Measurements from ENCODE around the gene ETAA1. TPM values are rescaled to one million over a fixed set of nuclear protein-coding genes. Genes with fewer than 3 reads are reported as not detected.
A peak's percentile ranks its signal among the peaks of the same experiment; 100 is the strongest.

The ETAA1 gene
- 16.9 and 21.2 TPM in 2 replicates for total RNA-seq

DNA sequence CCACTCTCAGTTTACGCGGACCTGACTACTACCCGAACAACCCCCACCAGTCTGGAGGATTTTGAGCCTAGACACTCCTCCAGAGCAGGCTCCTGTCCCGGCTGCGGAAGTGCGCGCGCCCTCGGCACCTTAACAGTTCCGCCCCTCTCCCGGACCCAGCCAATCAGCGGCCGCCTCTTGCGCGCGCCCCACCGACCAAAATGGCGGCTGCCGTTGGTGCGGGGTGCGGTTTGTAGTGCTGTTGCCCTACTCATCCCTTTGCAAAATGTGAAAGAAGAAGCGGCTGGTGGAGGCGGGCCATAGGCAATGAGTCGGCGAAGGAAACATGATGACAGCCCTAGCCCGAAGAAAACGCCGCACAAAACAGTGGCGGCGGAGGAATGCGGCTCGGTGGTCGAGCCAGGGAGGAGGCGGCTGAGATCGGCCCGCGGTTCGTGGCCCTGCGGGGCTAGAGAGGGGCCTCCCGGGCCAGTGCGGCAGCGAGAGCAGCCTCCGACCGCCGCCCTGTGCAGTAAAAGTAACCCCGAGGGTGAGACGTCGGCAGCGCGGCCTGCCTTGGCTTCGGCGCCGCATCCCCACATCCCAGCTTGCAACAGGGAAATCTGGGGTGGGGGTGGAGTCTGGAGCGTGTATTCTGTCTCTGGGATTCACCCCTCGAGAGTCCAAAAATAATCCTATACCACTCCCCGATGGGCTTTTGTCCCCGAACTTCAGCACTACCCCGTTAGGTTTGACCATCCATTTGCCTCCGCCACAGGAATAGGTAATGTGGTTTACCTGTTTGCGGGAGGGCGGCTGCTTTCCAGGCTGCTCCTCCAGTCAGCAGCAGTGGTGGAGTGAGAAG is at the start of gene ETAA1:
Gene ETAA1, plus strand, starts transcription at position 191 of the 844 bp plus-strand sequence. Its CDS starts 116 bp downstream, at position 307.
- peak within 1 kb of the TSS; percentile 84 for H3K4me3 ChIP-seq (ENCODE audit: low read depth, low read length)
- H3K27me3 ChIP-seq (ENCODE audit: control insufficient read depth, insufficient read depth, low read length) = no peaks in the 10 kb centered on the region
- no peak for TF ChIP-seq CTCF (IDR thresholded peaks at IDR 0.05; ENCODE audit: insufficient read depth, low read length, poor library complexity, severe bottlenecking)
- H3K36me3 ChIP-seq (ENCODE audit: control insufficient read depth, insufficient read depth, low read length) = no peaks in the 10 kb centered on the region
- peak; percentile 66 for DNase-seq (ENCODE audit: low read depth)

- Histone ChIP-seq H3K4me3 (ENCODE audit: low read depth, low read length) (no peak overlapping the region), H3K36me3 (ENCODE audit: control insufficient read depth, insufficient read depth, low read length) (no peaks in the 10 kb centered on the region), H3K27me3 (ENCODE audit: control insufficient read depth, insufficient read depth, low read length) (no peaks in the 10 kb centered on the region)
- no peak for DNase-seq (ENCODE audit: low read depth)
- TF ChIP-seq CTCF (IDR thresholded peaks at IDR 0.05; ENCODE audit: insufficient read depth, low read length, poor library complexity, severe bottlenecking) = no peak
Measured at GRCh38 chr2:67366832-67367412, 30.2 kb upstream of the ETAA1 start.

- no peak for TF ChIP-seq CTCF (IDR thresholded peaks at IDR 0.05; ENCODE audit: insufficient read depth, low read length, poor library complexity, severe bottlenecking)
- no peaks in the 10 kb centered on the region for H3K36me3 ChIP-seq (ENCODE audit: control insufficient read depth, insufficient read depth, low read length)
- no peak overlapping the region for H3K4me3 ChIP-seq (ENCODE audit: low read depth, low read length)
- no peaks in the 10 kb centered on the region for H3K27me3 ChIP-seq (ENCODE audit: control insufficient read depth, insufficient read depth, low read length)
- no peak for DNase-seq (ENCODE audit: low read depth)
Measured at GRCh38 chr2:67374481-67374880, 22.7 kb upstream of the ETAA1 start.

DNA sequence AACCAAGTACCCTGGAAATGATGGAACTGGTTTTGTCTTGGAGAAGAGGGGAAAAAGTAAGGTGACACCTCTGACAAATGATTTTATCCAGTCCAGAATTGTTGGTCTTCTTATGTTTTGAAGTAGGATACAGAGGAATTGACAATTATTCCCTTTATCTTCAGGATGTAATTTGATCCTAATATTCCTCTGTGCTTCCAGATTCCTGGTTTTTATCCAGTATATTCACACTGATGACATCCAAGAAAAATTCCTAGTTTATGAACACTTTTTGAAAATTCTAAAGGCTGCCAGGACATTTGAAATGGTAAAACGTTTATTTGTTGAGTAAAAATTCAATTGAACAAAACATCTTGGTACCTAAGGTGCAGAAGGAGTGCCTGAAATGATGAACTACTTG is 22.2 kb upstream of the ETAA1 start:
- TF ChIP-seq CTCF (IDR thresholded peaks at IDR 0.05; ENCODE audit: insufficient read depth, low read length, poor library complexity, severe bottlenecking) = no peak
- Histone ChIP-seq H3K27me3 (ENCODE audit: control insufficient read depth, insufficient read depth, low read length) (no peaks in the 10 kb centered on the region), H3K4me3 (ENCODE audit: low read depth, low read length) (no peak overlapping the region), H3K36me3 (ENCODE audit: control insufficient read depth, insufficient read depth, low read length) (no peaks in the 10 kb centered on the region)
- no peak for DNase-seq (ENCODE audit: low read depth)

- Histone ChIP-seq H3K4me3 (ENCODE audit: low read depth, low read length) (no peak overlapping the region), H3K27me3 (ENCODE audit: control insufficient read depth, insufficient read depth, low read length) (no peaks in the 10 kb centered on the region), H3K36me3 (ENCODE audit: control insufficient read depth, insufficient read depth, low read length) (no peaks in the 10 kb centered on the region)
- no peak for TF ChIP-seq CTCF (IDR thresholded peaks at IDR 0.05; ENCODE audit: insufficient read depth, low read length, poor library complexity, severe bottlenecking)
- no peak for DNase-seq (ENCODE audit: low read depth)
Measured at GRCh38 chr2:67378555-67378954, 18.6 kb upstream of the ETAA1 start.
